Endodermal cell (in vitro differentiated cells): ENCODE measurements around the gene RTF2. TPM values are rescaled to one million over a fixed set of nuclear protein-coding genes. Genes with fewer than 3 reads are reported as not detected.
"Not testable (repeated sequence)": the region's sequence is repeated elsewhere in the genome, so short reads cannot be mapped to it uniquely, and the experiment has no call there.

ENCODE experiments used
- DNase-seq: peaks from one replicate; pipeline ENCODE4 v3.0.0-alpha.2; 2017
- H3K27ac ChIP-seq: 2 replicates; pipeline ENCODE4 v1.5.1; 2013; ENCODE audit warnings: mild to moderate bottlenecking, low read depth, low read length, moderate library complexity
- H3K27me3 ChIP-seq: 2 replicates; pipeline ENCODE4 v1.6.1; 2013; ENCODE audit warnings: mild to moderate bottlenecking, low read length, moderate library complexity; ENCODE audit not compliant: insufficient read depth, control insufficient read depth, poor library complexity, severe bottlenecking
- H3K36me3 ChIP-seq: 2 replicates; pipeline ENCODE4 v1.7.0; 2013; ENCODE audit warnings: mild to moderate bottlenecking, low read length, moderate library complexity; ENCODE audit not compliant: control insufficient read depth, insufficient read depth
- H3K4me1 ChIP-seq: one replicate; pipeline ENCODE4 v1.7.0; 2013; ENCODE audit warnings: low read length; ENCODE audit not compliant: control insufficient read depth, insufficient read depth
- H3K4me3 ChIP-seq: 2 replicates; pipeline ENCODE4 v1.5.1; 2013; ENCODE audit warnings: mild to moderate bottlenecking, low read length, moderate library complexity
- H3K9ac ChIP-seq: 2 replicates; pipeline ENCODE4 v1.6.1; 2013; ENCODE audit warnings: mild to moderate bottlenecking, low read length, moderate library complexity; ENCODE audit not compliant: poor library complexity, severe bottlenecking; ENCODE audit errors: extremely low read depth
- H3K9me3 ChIP-seq: 2 replicates; pipeline ENCODE4 v1.6.1; 2013; ENCODE audit warnings: mild to moderate bottlenecking, low read length, moderate library complexity; ENCODE audit not compliant: control insufficient read depth
- H3K27ac Mint-ChIP-seq: 2 replicates; pipeline ENCODE4 v1.8.0; 2020; ENCODE audit warnings: mixed read lengths
- H3K27me3 Mint-ChIP-seq: 2 replicates; pipeline ENCODE4 v1.8.0; 2021; ENCODE audit warnings: mild to moderate bottlenecking, mixed read lengths; ENCODE audit not compliant: insufficient read depth
- H3K36me3 Mint-ChIP-seq: 2 replicates; pipeline ENCODE4 v1.8.0; 2020; ENCODE audit warnings: low read depth, mixed read lengths
- H3K4me1 Mint-ChIP-seq: 2 replicates; pipeline ENCODE4 v1.8.0; 2020; ENCODE audit warnings: mixed read lengths
- H3K4me3 Mint-ChIP-seq: 2 replicates; pipeline ENCODE4 v1.8.0; 2020; ENCODE audit warnings: mild to moderate bottlenecking, moderate library complexity, mixed read lengths
- H3K9me3 Mint-ChIP-seq: 2 replicates; pipeline ENCODE4 v1.8.0; 2020; ENCODE audit warnings: mild to moderate bottlenecking, mixed read lengths
- CTCF ChIP-seq: fragments of 200-600 bp; sonication (generic); conservative IDR thresholded peaks from 2 replicates; pipeline ENCODE4 v1.5.0; 2021; ENCODE audit warnings: antibody characterized with exemption, mild to moderate bottlenecking
- WGBS, 2 experiments: methylation state at CpG; one replicate each; pipeline versions ENCODE4 v1.1.5 to v1.1.7; 2013; ENCODE audit warnings: missing lambda C conversion rate in 2 of 2, mixed read lengths in 1 of 2; ENCODE audit not compliant: insufficient coverage in 1 of 2, insufficient read length in 1 of 2; 5-methylcytosine and 5-hydroxymethylcytosine counted together
- total RNA-seq, 2 donors: library from RNA; stranded (reverse); fragmentation: NEBNext Ultra II Directional in 1 of 2; extraction: Animal tissue kit (Norgen Biotek cat#: 25700) in 1 of 2; gene quantifications; 2 replicates in 1 of 2; 3 replicates in 1 of 2; pipeline ENCODE4 v1.2.1, GENCODE V29; 2021

RTF2 gene
- total RNA-seq, 2 donors from 2014 or later, result 63.0 to 65.1 TPM

GRCh38 chr20:56527521-56527920, 59.1 kb downstream of the RTF2 start:
- peaks cover 7% of the 10 kb centered on the region for H3K27me3 Mint-ChIP-seq

GRCh38 chr20:56532946-56533345, 64.5 kb downstream of the RTF2 start, which contains the start of gene FAM209B:
Gene FAM209B, plus strand, starts transcription at chr20:56533246. Its CDS starts 96 bp downstream, at chr20:56533342.
- H3K4me3 ChIP-seq, DNase-seq, H3K36me3 ChIP-seq, H3K4me1 Mint-ChIP-seq, H3K36me3 Mint-ChIP-seq, H3K9me3 ChIP-seq, H3K27ac ChIP-seq, H3K27ac Mint-ChIP-seq, H3K27me3 ChIP-seq, H3K9ac ChIP-seq, H3K4me1 ChIP-seq, H3K27me3 Mint-ChIP-seq, H3K4me3 Mint-ChIP-seq, H3K9me3 Mint-ChIP-seq: not testable (repeated sequence)
- 89 to 100% methylated on average over 1 to 9 of the region's 9 CpGs for WGBS, 2 experiments

More at GRCh38 chr20:56527521-56527920, 59.1 kb downstream of the RTF2 start:
- no peaks in the 10 kb centered on the region for H3K9me3 Mint-ChIP-seq
- no peak overlapping the region for H3K4me3 ChIP-seq
- no peak for TF ChIP-seq CTCF
- H3K9me3 ChIP-seq, result no peaks in the 10 kb centered on the region
- H3K4me3 Mint-ChIP-seq, result no peak overlapping the region
- no peaks in the 10 kb centered on the region for H3K36me3 ChIP-seq
- no peaks in the 10 kb centered on the region for H3K4me1 Mint-ChIP-seq
- H3K9ac ChIP-seq, result no peak overlapping the region
- no peaks in the 10 kb centered on the region for H3K4me1 ChIP-seq
- 87 to 93% methylated on average over 4 to 7 of the region's 7 CpGs for WGBS, 2 experiments
- DNase-seq, result no peak
- no peaks in the 10 kb centered on the region for H3K36me3 Mint-ChIP-seq
- H3K27me3 ChIP-seq, result no peaks in the 10 kb centered on the region
- no peak overlapping the region for H3K27ac ChIP-seq
- no peak overlapping the region for H3K27ac Mint-ChIP-seq

GRCh38 chr20:56537997-56538396, 69.6 kb downstream of the RTF2 start:
- WGBS, 2 experiments, result 88 to 96% methylated on average over 2 to 3 of the region's 3 CpGs
- no peak for DNase-seq
- no peak overlapping the region for H3K9ac ChIP-seq
- H3K4me1 ChIP-seq, result no peaks in the 10 kb centered on the region
- H3K27ac Mint-ChIP-seq, result no peak overlapping the region
- no peak overlapping the region for H3K4me3 ChIP-seq
- no peaks in the 10 kb centered on the region for H3K9me3 Mint-ChIP-seq
- H3K27me3 ChIP-seq, result no peaks in the 10 kb centered on the region
- no peak for TF ChIP-seq CTCF
- H3K36me3 ChIP-seq, result no peaks in the 10 kb centered on the region
- H3K27me3 Mint-ChIP-seq, result no peaks in the 10 kb centered on the region
- no peak overlapping the region for H3K4me3 Mint-ChIP-seq
- H3K36me3 Mint-ChIP-seq, result no peaks in the 10 kb centered on the region
- H3K27ac ChIP-seq, result no peak overlapping the region
- H3K9me3 ChIP-seq, result no peaks in the 10 kb centered on the region
- no peaks in the 10 kb centered on the region for H3K4me1 Mint-ChIP-seq

DNA sequence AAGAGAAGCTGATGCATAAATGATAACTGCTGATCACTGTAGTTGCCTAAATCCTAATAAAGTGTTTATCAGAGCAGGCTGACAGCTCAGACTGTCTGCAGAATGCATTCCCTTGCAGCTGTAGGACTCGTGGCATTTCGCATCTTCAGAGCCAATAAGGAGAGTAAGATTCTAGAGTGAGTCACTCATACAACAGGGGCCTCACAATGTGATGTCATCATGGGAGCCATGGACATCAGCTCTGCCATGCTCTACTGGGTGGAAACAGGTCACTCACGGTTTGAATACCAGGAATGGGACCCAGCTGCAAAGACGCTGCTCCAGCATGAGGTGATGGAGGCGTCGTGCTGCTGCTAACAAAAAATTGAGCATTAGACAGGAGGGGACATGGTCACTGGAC, 72.0 kb downstream of the RTF2 start:
- Mint-ChIP-seq H3K27ac (no peak overlapping the region), H3K9me3 (no peaks in the 10 kb centered on the region), H3K4me1 (no peaks in the 10 kb centered on the region), H3K36me3 (no peaks in the 10 kb centered on the region), H3K4me3 (no peak overlapping the region), H3K27me3 (no peaks in the 10 kb centered on the region)
- H3K4me1 ChIP-seq, result no peaks in the 10 kb centered on the region
- H3K9me3 ChIP-seq, result no peaks in the 10 kb centered on the region
- DNase-seq, result no peak
- H3K27ac ChIP-seq, result no peak overlapping the region
- H3K27me3 ChIP-seq, result no peaks in the 10 kb centered on the region
- no peak for TF ChIP-seq CTCF
- H3K9ac ChIP-seq, result no peak overlapping the region
- H3K36me3 ChIP-seq, result no peaks in the 10 kb centered on the region
- H3K4me3 ChIP-seq, result no peak overlapping the region
- 94 to 96% methylated on average over 6 of the region's 6 CpGs for WGBS, 2 experiments
